H1 (cell line): ENCODE measurements around the gene SOX12. TPM values are rescaled to one million over a fixed set of nuclear protein-coding genes. Genes with fewer than 3 reads are reported as not detected.

Source experiments
- CTCF ChIA-PET: fragments of 300-600 bp; sonication (Branson Sonifier 250); formaldehyde crosslinking; loops from one replicate; lab custom pipeline; 2021; ENCODE audit not compliant: partially characterized antibody; lab: Charles Lee
- POLR2A ChIA-PET: fragments of 300-600 bp; sonication (Branson Sonifier 250); formaldehyde crosslinking; loops from one replicate; lab custom pipeline; 2021; ENCODE audit warnings: inconsistent platforms; ENCODE audit not compliant: partially characterized antibody; lab: Charles Lee
- DNase-seq, 2 experiments: peaks; one replicate each; pipeline versions ENCODE4 v3.0.0 to v3.0.0-alpha.2; 2010 to 2022; ENCODE audit warnings: low spot score in 2 of 2, low read depth in 1 of 2, mixed read lengths in 1 of 2
- FAIRE-seq: peaks from 2 replicates; lab custom pipeline; 2011; peaks lifted over from hg19 to GRCh38; lab: Jason Lieb, UNC
- H2AFZ ChIP-seq: 2 replicates; pipeline ENCODE4 v1.8.1; 2012; ENCODE audit warnings: low read length, inconsistent platforms
- H2AK5ac ChIP-seq: 2 replicates; pipeline ENCODE4 v1.6.1; 2013; ENCODE audit warnings: low read depth, low read length
- H2BK120ac ChIP-seq: replicated peaks from 2 replicates; pipeline ENCODE3; 2013; ENCODE audit warnings: low read depth, low read length, inconsistent platforms
- H2BK12ac ChIP-seq: 2 replicates; pipeline ENCODE4 v1.6.1; 2013; ENCODE audit warnings: low read depth, low read length
- H2BK15ac ChIP-seq: 2 replicates; pipeline ENCODE4 v1.6.1; 2013; ENCODE audit warnings: low read length
- H2BK20ac ChIP-seq: 2 replicates; pipeline ENCODE4 v1.6.1; 2013; ENCODE audit warnings: low read length
- H2BK5ac ChIP-seq: 2 replicates; pipeline ENCODE4 v1.6.1; 2013; ENCODE audit warnings: low read depth, low read length
- H3K14ac ChIP-seq: 2 replicates; pipeline ENCODE4 v1.6.1; 2013; ENCODE audit warnings: inconsistent platforms; ENCODE audit not compliant: insufficient read length
- H3K18ac ChIP-seq: 2 replicates; pipeline ENCODE4 v1.6.1; 2013; ENCODE audit warnings: low read length; ENCODE audit errors: extremely low read depth
- H3K23ac ChIP-seq: 2 replicates; pipeline ENCODE4 v1.6.1; 2013; ENCODE audit warnings: inconsistent platforms; ENCODE audit not compliant: insufficient read length
- H3K23me2 ChIP-seq: 2 replicates; pipeline ENCODE4 v1.6.1; 2013; ENCODE audit warnings: low read depth, low read length
- H3K27ac ChIP-seq: 2 replicates; pipeline ENCODE4 v1.6.1; 2011; ENCODE audit warnings: low read depth, low read length, inconsistent platforms
- H3K27me3 ChIP-seq, 4 experiments: replicated peaks in 1 of 4; 1 replicate in 1 of 4; 2 replicates in 3 of 4; pipeline versions ENCODE4 v1.6.1 to v1.8.1; 2011 to 2013; ENCODE audit warnings: low read length in 3 of 4, mild to moderate bottlenecking in 3 of 4, inconsistent platforms in 2 of 4, mixed read lengths in 2 of 4, moderate library complexity in 1 of 4; ENCODE audit not compliant: control insufficient read depth in 3 of 4, insufficient read depth in 3 of 4; ENCODE audit errors: extremely low read depth in 1 of 4
- H3K36me3 ChIP-seq, 4 experiments: 2 replicates each; pipeline versions ENCODE4 v1.6.1 to v1.8.1; 2011 to 2013; ENCODE audit warnings: mild to moderate bottlenecking in 4 of 4, low read length in 3 of 4, moderate library complexity in 2 of 4, control low read depth in 1 of 4, inconsistent platforms in 1 of 4; ENCODE audit not compliant: insufficient read depth in 4 of 4, control insufficient read depth in 2 of 4
- H3K4ac ChIP-seq: replicated peaks from 2 replicates; pipeline ENCODE3; 2013; ENCODE audit warnings: low read length, low read depth, mixed read lengths, inconsistent platforms; ENCODE audit not compliant: insufficient read length
- H3K4me1 ChIP-seq, 4 experiments: replicated peaks in 1 of 4; 1 replicate in 1 of 4; 2 replicates in 3 of 4; pipeline versions ENCODE4 v1.6.1 to v1.8.1; 2011 to 2013; ENCODE audit warnings: low read length in 3 of 4, inconsistent platforms in 2 of 4, mixed read lengths in 1 of 4; ENCODE audit not compliant: insufficient read depth in 4 of 4, control insufficient read depth in 3 of 4
- H3K4me2 ChIP-seq, 2 experiments: 2 replicates each; pipeline versions ENCODE4 v1.6.1 to v1.8.1; 2011 to 2013; ENCODE audit warnings: low read depth in 2 of 2, low read length in 2 of 2, control low read depth in 1 of 2, inconsistent platforms in 1 of 2, mild to moderate bottlenecking in 1 of 2; ENCODE audit not compliant: insufficient read depth in 1 of 2
- H3K4me3 ChIP-seq, 4 experiments: fragments of 200-600, 300-600 bp in 1 of 4; sonication (generic), shearing (Covaris generic), sonication (Bioruptor Twin) in 1 of 4; 2 replicates each; pipeline versions ENCODE4 v1.5.1 to v1.8.1; 2011 to 2016; ENCODE audit warnings: low read length in 4 of 4, low read depth in 3 of 4, control low read depth in 2 of 4, inconsistent platforms in 2 of 4, mild to moderate bottlenecking in 2 of 4, mixed read lengths in 1 of 4, moderate library complexity in 1 of 4; ENCODE audit not compliant: insufficient read depth in 2 of 4; ENCODE audit errors: extremely low read depth in 1 of 4
- H3K56ac ChIP-seq: replicated peaks from 2 replicates; pipeline ENCODE3; 2013; ENCODE audit warnings: low read depth, mild to moderate bottlenecking, mixed read lengths, low read length, inconsistent platforms; ENCODE audit not compliant: insufficient read length
- H3K79me1 ChIP-seq: 2 replicates; pipeline ENCODE4 v1.6.1; 2013; ENCODE audit warnings: low read depth, low read length, control low read depth
- H3K79me2 ChIP-seq, 2 experiments: 2 replicates each; pipeline versions ENCODE4 v1.6.1 to v1.8.1; 2012 to 2013; ENCODE audit warnings: low read length in 2 of 2, mild to moderate bottlenecking in 2 of 2, inconsistent platforms in 1 of 2; ENCODE audit not compliant: insufficient read depth in 2 of 2, control insufficient read depth in 1 of 2
- H3K9ac ChIP-seq, 4 experiments: replicated peaks in 1 of 4; 1 replicate in 1 of 4; 2 replicates in 3 of 4; pipeline versions ENCODE4 v1.6.1 to v1.8.1; 2011 to 2013; ENCODE audit warnings: low read depth in 3 of 4, low read length in 3 of 4, control low read depth in 2 of 4, mild to moderate bottlenecking in 2 of 4, moderate library complexity in 2 of 4, inconsistent platforms in 1 of 4; ENCODE audit errors: extremely low read depth in 1 of 4
- H3K9me3 ChIP-seq, 2 experiments: 2 replicates each; pipeline versions ENCODE4 v1.6.1 to v1.8.1; 2012 to 2013; ENCODE audit warnings: mild to moderate bottlenecking in 2 of 2, moderate library complexity in 2 of 2, control low read depth in 1 of 2, inconsistent platforms in 1 of 2, low read depth in 1 of 2, low read length in 1 of 2, mixed read lengths in 1 of 2; ENCODE audit not compliant: insufficient read depth in 2 of 2
- H4K20me1 ChIP-seq, 2 experiments: replicated peaks in 1 of 2; 2 replicates each; pipeline versions ENCODE3 to v1.8.1; 2011 to 2013; ENCODE audit warnings: inconsistent platforms in 2 of 2, low read length in 2 of 2, mild to moderate bottlenecking in 1 of 2; ENCODE audit not compliant: insufficient read depth in 2 of 2, control insufficient read depth in 1 of 2
- H4K5ac ChIP-seq: 2 replicates; pipeline ENCODE4 v1.6.1; 2013; ENCODE audit warnings: low read length, low read depth, mixed read lengths, inconsistent platforms; ENCODE audit not compliant: insufficient read length
- H4K8ac ChIP-seq: 2 replicates; pipeline ENCODE4 v1.8.0; 2013; ENCODE audit warnings: mild to moderate bottlenecking, moderate library complexity, low read length, inconsistent platforms; ENCODE audit not compliant: insufficient read depth; ENCODE audit errors: extremely low read depth
- H4K91ac ChIP-seq: replicated peaks from 2 replicates; pipeline ENCODE3; 2013; ENCODE audit warnings: low read length, mixed read lengths, inconsistent platforms; ENCODE audit not compliant: insufficient read length
- EGR1 ChIP-seq: IDR thresholded peaks from 2 replicates; pipeline ENCODE4 v1.6.1; 2011; ENCODE audit warnings: low read depth, low read length, borderline replicate concordance
- MAX ChIP-seq: IDR thresholded peaks from 2 replicates; pipeline ENCODE4 v1.6.1; 2012; ENCODE audit warnings: inconsistent platforms
- WGBS, 2 experiments: shearing (Covaris generic) in 1 of 2; methylation state at CpG; one replicate each; pipeline versions ENCODE4 v1.1.6 to v1.1.7; 2013 to 2015; ENCODE audit warnings: low lambda C conversion rate in 2 of 2, mixed read lengths in 2 of 2, inconsistent platforms in 1 of 2, low coverage in 1 of 2, missing lambda C conversion rate in 1 of 2; ENCODE audit not compliant: insufficient replicate concordance in 2 of 2, insufficient coverage in 1 of 2, insufficient read length in 1 of 2; ENCODE audit errors: extremely low coverage in 1 of 2, missing lambda C conversion rate in 1 of 2; 5-methylcytosine and 5-hydroxymethylcytosine counted together
- polyA plus RNA-seq, 7 experiments: library from polyadenylated mRNA; depleted of rRNA in 3 of 7; stranded (reverse) in 5 of 7; unstranded in 2 of 7; fragments of >200 nt in 5 of 7; fragments of 200-250 nt in 2 of 7; gene quantifications; 1 replicate in 5 of 7; 2 replicates in 1 of 7; 4 replicates in 1 of 7; pipeline versions ENCODE4 v1.2.1 to v1.2.3, GENCODE V29; 2011 to 2013; ENCODE audit warnings: missing spikeins in 2 of 7, mixed read lengths in 2 of 7
- total RNA-seq: library from RNA; stranded (reverse); fragmentation: NEBNext Ultra II Directional; extraction: Animal tissue kit (Norgen Biotek cat#: 25700); gene quantifications from 2 replicates; pipeline ENCODE4 v1.2.1, GENCODE V29; 2021
- TF ChIP-seq, protein P1 (sequence below): IDR thresholded peaks from 2 replicates; pipeline ENCODE4 v1.6.1; 2011; ENCODE audit warnings: low read depth, mild to moderate bottlenecking, low read length; ENCODE audit not compliant: insufficient read depth

SOX12 gene
- total and polyA plus RNA-seq, 2 of the 8 experiments (the other 6 are each of a cell fraction or from before 2014, with no cell fraction given): 6.4 to 63.0 TPM

DNA sequence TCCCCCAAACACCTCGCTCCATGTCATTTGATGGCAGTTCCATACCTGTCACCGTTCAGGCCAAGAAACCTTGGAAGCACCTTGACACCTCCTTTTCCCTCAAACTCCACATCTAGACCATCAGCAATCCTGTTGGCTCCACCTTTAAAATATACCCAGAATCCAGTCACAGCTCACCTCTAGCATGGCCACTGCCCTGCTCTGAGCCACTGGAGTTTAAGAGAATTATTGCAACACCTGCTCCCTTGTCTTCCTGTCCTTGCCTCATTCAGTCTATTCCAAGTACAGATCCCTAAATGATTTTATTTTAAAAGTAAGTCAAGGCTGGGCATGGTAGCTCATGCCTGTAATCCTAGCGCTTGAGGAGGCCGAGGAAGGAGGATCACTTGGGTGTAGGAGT lies 43.6 kb downstream of the SOX12 start:
- H3K79me2 ChIP-seq: no peaks in the 10 kb centered on the region; a peak in 1 of 4 replicates
- CTCF ChIA-PET: interaction anchor here (0.7 to 4.4 kb wide), 4 partner anchors 9 to 63 kb away, joined by 4 to 28 read pairs (median 6); no protein-coding TSS in a partner anchor
- no peak overlapping the region for H2AFZ ChIP-seq
- no peak for FAIRE-seq
- POLR2A ChIA-PET: interaction anchor here (7.4 to 14.7 kb wide), 2 partner anchors 7 to 12 kb away, joined by 49 to 172 read pairs; partner anchors contain the start of gene TRIB3
- H4K91ac ChIP-seq: no peak overlapping the region
- no peaks in the 10 kb centered on the region; a peak in 1 of 8 replicates for H3K36me3 ChIP-seq
- no peak overlapping the region for H4K5ac ChIP-seq
- TF ChIP-seq EGR1 (no peak), MAX (no peak)
- TF ChIP-seq, protein P1, sequence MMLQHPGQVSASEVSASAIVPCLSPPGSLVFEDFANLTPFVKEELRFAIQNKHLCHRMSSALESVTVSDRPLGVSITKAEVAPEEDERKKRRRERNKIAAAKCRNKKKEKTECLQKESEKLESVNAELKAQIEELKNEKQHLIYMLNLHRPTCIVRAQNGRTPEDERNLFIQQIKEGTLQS: no peak
- H3K23ac ChIP-seq: no peak overlapping the region
- no peak overlapping the region for H3K56ac ChIP-seq
- H2BK15ac ChIP-seq: no peak overlapping the region
- H3K4ac ChIP-seq: no peak overlapping the region
- H2BK20ac ChIP-seq: no peak overlapping the region
- 85% methylated on average over 4 of the region's 4 CpGs; no CpG with 5 or more reads in 1 of the 2 experiments for WGBS, 2 experiments
- no peaks in the 10 kb centered on the region for H3K79me1 ChIP-seq
- no peak overlapping the region for H4K8ac ChIP-seq
- H4K20me1 ChIP-seq: no peaks in the 10 kb centered on the region
- H3K23me2 ChIP-seq: no peaks in the 10 kb centered on the region
- H3K27ac ChIP-seq: no peak overlapping the region
- no peak overlapping the region for H3K9ac ChIP-seq
- no peak overlapping the region for H2BK5ac ChIP-seq
- no peak overlapping the region for H2BK120ac ChIP-seq
- no peaks in the 10 kb centered on the region; a peak in 1 of 7 replicates for H3K27me3 ChIP-seq
- no peak for DNase-seq
- H3K14ac ChIP-seq: no peak overlapping the region
- no peak overlapping the region for H2AK5ac ChIP-seq
- H3K4me1 ChIP-seq: peaks cover 0 to 5% (median 0%) of the 10 kb centered on the region in 4 experiments; a peak in 2 of 7 replicates
- no peak overlapping the region for H3K4me2 ChIP-seq
- no peak overlapping the region for H3K4me3 ChIP-seq
- no peak overlapping the region for H3K18ac ChIP-seq
- no peaks in the 10 kb centered on the region for H3K9me3 ChIP-seq
- H2BK12ac ChIP-seq: no peak overlapping the region
